Measurements from ENCODE around the gene LIMS2.

LIMS2 gene

GRCh38 chr2:127658146-127658545, 17.2 kb downstream of the LIMS2 start:
- ATAC-seq: no peak

- ATAC-seq: no peak
Observed at GRCh38 chr2:127657232-127657595, 18.1 kb downstream of the LIMS2 start.

- ATAC-seq: no peak
Observed at GRCh38 chr2:127656569-127657231, 18.6 kb downstream of the LIMS2 start.

GRCh38 chr2:127655209-127656073, 19.9 kb downstream of the LIMS2 start:
- ATAC-seq: no peak

GRCh38 chr2:127654838-127655175, 20.5 kb downstream of the LIMS2 start:
- no peak for ATAC-seq

- ATAC-seq: no peak
Observed at GRCh38 chr2:127654084-127654837, 21.1 kb downstream of the LIMS2 start.

GRCh38 chr2:127653421-127654083, 21.8 kb downstream of the LIMS2 start:
- no peak for ATAC-seq

GRCh38 chr2:127652786-127653357, 22.5 kb downstream of the LIMS2 start:
- ATAC-seq: no peak

- ATAC-seq: no peak
Observed at GRCh38 chr2:127651971-127652550, 23.3 kb downstream of the LIMS2 start.

- no peak for ATAC-seq
Observed at GRCh38 chr2:127651381-127651809, 23.9 kb downstream of the LIMS2 start.

- no peak for ATAC-seq
Observed at GRCh38 chr2:127650785-127651380, 24.4 kb downstream of the LIMS2 start.

- no peak for ATAC-seq
Observed at GRCh38 chr2:127650041-127650784, 25.1 kb downstream of the LIMS2 start.

- peak; percentile 66 to 73 for ATAC-seq
Observed at GRCh38 chr2:127649684-127650040, 25.7 kb downstream of the LIMS2 start.

GRCh38 chr2:127649100-127649611, 26.2 kb downstream of the LIMS2 start:
- ATAC-seq: no peak

- ATAC-seq: no peak
Observed at GRCh38 chr2:127648321-127648720, 27.0 kb downstream of the LIMS2 start.

GRCh38 chr2:127647242-127648190, 27.8 kb downstream of the LIMS2 start:
- ATAC-seq: no peak

GRCh38 chr2:127646487-127647241, 28.7 kb downstream of the LIMS2 start:
- ATAC-seq: no peak

GRCh38 chr2:127645395-127646291, 29.7 kb downstream of the LIMS2 start, which contains the start of gene GPR17:
TSS of gene GPR17 (plus strand) at chr2:127646153. CDS start at chr2:127650736, 4,583 bp downstream.
- ATAC-seq: no peak

Measured in activated CD4-positive, CD25-positive, alpha-beta regulatory T cell treated with anti-CD3 and anti-CD28 coated beads, Interleukin-2, amount 50 U/mL, for 24 hours (primary cell).